NCI-H1930 (cell line): ENCODE data around the gene DNAJC5.

Experiments used
- DNase-seq, 2 experiments: peaks; one replicate each; lab custom pipeline; 2025; lab: John Stamatoyannopoulos, UW

The DNAJC5 gene

GRCh38 chr20:63940472-63941266, 45.7 kb downstream of the DNAJC5 start:
- no peak for DNase-seq

- no peak for DNase-seq
These were observed 46.6 kb downstream of the DNAJC5 start for GRCh38 chr20:63941282-63942081.

- no peak for DNase-seq
These were observed 47.5 kb downstream of the DNAJC5 start for GRCh38 chr20:63942250-63942951.

- DNase-seq, result no peak
These were observed 48.3 kb downstream of the DNAJC5 start for GRCh38 chr20:63942969-63943807.

- DNase-seq, result no peak
These were observed 48.8 kb downstream of the DNAJC5 start for GRCh38 chr20:63943808-63944077.

- DNase-seq, result no peak
These were observed 49.4 kb downstream of the DNAJC5 start for GRCh38 chr20:63944078-63944941.

GRCh38 chr20:63945031-63945658, 50.2 kb downstream of the DNAJC5 start:
- no peak for DNase-seq

GRCh38 chr20:63945921-63946920, 51.3 kb downstream of the DNAJC5 start:
- DNase-seq, result no peak

GRCh38 chr20:63946986-63947637, 52.2 kb downstream of the DNAJC5 start:
- DNase-seq, result no peak

- DNase-seq, result no peak
These were observed 52.9 kb downstream of the DNAJC5 start for GRCh38 chr20:63947638-63948456.

GRCh38 chr20:63950701-63951397, 55.9 kb downstream of the DNAJC5 start:
- DNase-seq, result no peak

- no peak for DNase-seq
These were observed 56.7 kb downstream of the DNAJC5 start for GRCh38 chr20:63951398-63952209.

- DNase-seq, result no peak
These were observed 57.2 kb downstream of the DNAJC5 start for GRCh38 chr20:63952210-63952535.

GRCh38 chr20:63952769-63953168, 57.8 kb downstream of the DNAJC5 start:
- DNase-seq, result no peak

GRCh38 chr20:63953764-63954429, 59.0 kb downstream of the DNAJC5 start:
- DNase-seq, result no peak

- DNase-seq, result peak in 1 of 2 experiments; percentile 31
These were observed 60.4 kb downstream of the DNAJC5 start for GRCh38 chr20:63955281-63955826.
